Activated naive CD8-positive, alpha-beta T cell treated with anti-CD3 and anti-CD28 coated beads, Interleukin-2, amount 10 ng/mL, durations not matched to agents 7 days and 5 days (primary cell): Measurements from ENCODE around the gene OR7C2. TPM values are rescaled to one million over a fixed set of nuclear protein-coding genes. Genes with fewer than 3 reads are reported as not detected.
"Not testable (repeated sequence)": the region's sequence is repeated elsewhere in the genome, so short reads cannot be mapped to it uniquely, and the experiment has no call there.

Experiments used
- ATAC-seq: fragments of 150-1000 bp; cut with Tn5 transposase; one replicate; pipeline ENCODE4 v1.10.0; 2021; ENCODE audit warnings: low read depth, moderate library complexity
- POLR2A ChIA-PET: fragments of 350-600 bp; sonication (Branson Sonifier 250); formaldehyde crosslinking; loops from one replicate; lab custom pipeline; 2021; ENCODE audit warnings: antibody characterized with exemption; lab: Charles Lee
- DNase-seq: peaks from one replicate; pipeline ENCODE4 v3.0.0; 2021
- H3K27ac Mint-ChIP-seq: one replicate; pipeline ENCODE4 v1.8.0; 2022; ENCODE audit warnings: mild to moderate bottlenecking, mixed read lengths
- H3K27me3 Mint-ChIP-seq: one replicate; pipeline ENCODE4 v1.8.0; 2022; ENCODE audit warnings: mild to moderate bottlenecking, moderate library complexity, mixed read lengths
- H3K36me3 Mint-ChIP-seq: one replicate; pipeline ENCODE4 v1.8.0; 2021; ENCODE audit warnings: mild to moderate bottlenecking, mixed read lengths
- H3K4me1 Mint-ChIP-seq: one replicate; pipeline ENCODE4 v1.8.0; 2021; ENCODE audit warnings: mixed read lengths
- H3K4me3 Mint-ChIP-seq: one replicate; pipeline ENCODE4 v1.8.0; 2022; ENCODE audit warnings: mild to moderate bottlenecking, moderate library complexity, mixed read lengths
- H3K9me3 Mint-ChIP-seq: one replicate; pipeline ENCODE4 v1.8.0; 2021; ENCODE audit warnings: mixed read lengths
- total RNA-seq, 2 experiments: library from RNA; stranded (reverse); gene quantifications; one replicate each; pipeline ENCODE4 v1.2.3, GENCODE V29; 2021

Gene OR7C2
- total RNA-seq: not detected

- Mint-ChIP-seq H3K36me3 (no peaks in the 10 kb centered on the region), H3K27me3 (no peaks in the 10 kb centered on the region), H3K4me3 (no peak within 1 kb of the TSS), H3K27ac (no peak within 1 kb of the TSS), H3K9me3 (no peaks in the 10 kb centered on the region), H3K4me1 (no peaks in the 10 kb centered on the region)
- POLR2A ChIA-PET: no interaction called here
- no peak for DNase-seq
- no peak for ATAC-seq
Observed at GRCh38 chr19:14941189-14941588, at the start of gene OR7C2. Gene OR7C2 (plus strand): TSS chr19:14941489. CDS start chr19:14941489, 0 bp downstream.

DNA sequence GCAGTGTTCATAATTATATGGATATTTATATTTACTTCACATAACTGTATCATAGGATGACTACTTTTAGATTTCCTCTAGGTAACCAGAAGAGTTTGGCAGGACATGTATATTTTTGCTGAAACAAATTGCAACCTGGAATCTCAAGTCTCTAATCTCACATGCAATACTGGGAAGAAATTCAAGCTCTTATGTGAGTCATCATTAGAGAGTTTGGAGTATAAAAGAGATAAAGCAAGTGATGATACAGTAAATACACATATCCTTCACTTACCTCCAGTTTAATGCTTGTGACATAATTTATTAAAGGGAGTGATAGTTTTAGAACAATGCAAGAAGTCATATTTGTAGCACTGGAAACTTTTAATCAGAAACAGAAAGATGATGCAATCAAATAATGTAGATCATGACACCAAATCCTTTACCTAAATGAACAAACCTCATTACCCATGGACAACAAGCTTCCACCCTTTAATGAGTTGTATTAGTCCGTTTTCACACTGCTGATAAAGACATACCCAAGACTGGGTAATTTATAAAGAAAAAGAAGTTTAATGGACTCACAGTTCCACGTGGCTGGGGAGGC lies 39.5 kb upstream of the OR7C2 start:
- POLR2A ChIA-PET: no interaction called here
- H3K4me3 Mint-ChIP-seq: no peak overlapping the region
- DNase-seq: no peak
- H3K36me3 Mint-ChIP-seq: no peaks in the 10 kb centered on the region
- H3K27ac Mint-ChIP-seq: no peak overlapping the region
- peaks cover 10% of the 10 kb centered on the region for H3K27me3 Mint-ChIP-seq
- H3K9me3 Mint-ChIP-seq: no peaks in the 10 kb centered on the region
- H3K4me1 Mint-ChIP-seq: no peaks in the 10 kb centered on the region
- ATAC-seq: no peak

GRCh38 chr19:14906711-14907110 lies 34.6 kb upstream of the OR7C2 start:
- ATAC-seq (no peak), DNase-seq (no peak)
- no peaks in the 10 kb centered on the region for H3K4me1 Mint-ChIP-seq
- no peak overlapping the region for H3K4me3 Mint-ChIP-seq
- no peaks in the 10 kb centered on the region for H3K9me3 Mint-ChIP-seq
- no peaks in the 10 kb centered on the region for H3K36me3 Mint-ChIP-seq
- POLR2A ChIA-PET: no interaction called here
- H3K27ac Mint-ChIP-seq: no peak overlapping the region
- H3K27me3 Mint-ChIP-seq: peaks cover 8% of the 10 kb centered on the region

- Mint-ChIP-seq H3K27ac (no peak overlapping the region), H3K36me3 (no peaks in the 10 kb centered on the region), H3K4me1 (no peaks in the 10 kb centered on the region), H3K9me3 (peaks cover 6% of the 10 kb centered on the region), H3K4me3 (no peak overlapping the region), H3K27me3 (peaks cover 10% of the 10 kb centered on the region)
- DNase-seq: no peak
- no peak for ATAC-seq
- POLR2A ChIA-PET: no interaction called here
Observed at GRCh38 chr19:14915116-14915515, 26.2 kb upstream of the OR7C2 start.

- POLR2A ChIA-PET: no interaction called here
- Mint-ChIP-seq H3K4me3 (no peak overlapping the region), H3K9me3 (peaks cover 6% of the 10 kb centered on the region), H3K4me1 (no peaks in the 10 kb centered on the region), H3K36me3 (no peaks in the 10 kb centered on the region), H3K27ac (no peak overlapping the region), H3K27me3 (peaks cover 6% of the 10 kb centered on the region)
- ATAC-seq (no peak), DNase-seq (no peak)
Observed at GRCh38 chr19:14916848-14917247, 24.4 kb upstream of the OR7C2 start.

DNA sequence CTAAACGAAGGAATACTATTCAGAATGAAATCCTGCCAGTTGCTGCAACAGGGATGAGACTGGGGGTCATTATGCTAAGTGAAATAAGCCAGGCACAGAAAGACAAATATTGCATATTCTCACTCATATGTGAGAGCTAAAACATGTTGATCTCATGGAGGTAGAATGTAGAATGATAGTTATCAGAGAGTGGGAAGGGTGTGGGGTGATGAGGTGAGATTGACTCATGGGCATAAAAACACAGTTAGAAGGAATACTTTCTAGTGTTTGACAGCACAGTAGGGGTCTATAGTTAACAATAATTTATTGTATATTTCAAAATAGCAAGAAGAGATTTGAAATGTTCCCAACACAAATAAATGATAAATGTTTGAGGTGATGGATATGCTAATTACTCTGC lies 7.8 kb upstream of the OR7C2 start:
- H3K9me3 Mint-ChIP-seq: no peaks in the 10 kb centered on the region
- POLR2A ChIA-PET: no interaction called here
- ATAC-seq (no peak), DNase-seq (no peak)
- no peak overlapping the region for H3K27ac Mint-ChIP-seq
- H3K36me3 Mint-ChIP-seq: no peaks in the 10 kb centered on the region
- peaks cover 4% of the 10 kb centered on the region for H3K27me3 Mint-ChIP-seq
- H3K4me1 Mint-ChIP-seq: no peaks in the 10 kb centered on the region
- no peak overlapping the region for H3K4me3 Mint-ChIP-seq

DNA sequence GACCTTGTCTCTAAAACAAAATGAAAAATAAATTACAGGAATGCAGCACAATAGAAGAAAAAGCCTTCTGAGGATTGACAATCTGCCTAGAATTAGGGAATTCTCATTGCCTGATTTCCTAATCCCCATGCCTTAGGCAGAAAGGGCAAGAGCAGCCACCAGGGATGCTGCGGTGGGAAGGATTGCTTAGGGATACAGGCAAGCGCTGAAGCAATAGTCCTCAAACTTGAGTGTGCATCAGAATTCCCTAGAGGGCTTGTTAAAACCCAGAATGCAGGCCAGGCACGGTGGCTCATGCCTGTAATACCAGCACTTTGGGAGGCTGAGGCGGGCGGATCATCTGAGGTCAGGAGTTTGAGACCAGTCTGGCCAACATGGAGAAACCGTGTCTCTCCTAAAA lies 1.0 kb upstream of the OR7C2 start:
- no peak for ATAC-seq
- H3K4me3 Mint-ChIP-seq: no peak overlapping the region
- H3K27ac Mint-ChIP-seq: no peak overlapping the region
- POLR2A ChIA-PET: no interaction called here
- no peaks in the 10 kb centered on the region for H3K27me3 Mint-ChIP-seq
- no peaks in the 10 kb centered on the region for H3K36me3 Mint-ChIP-seq
- no peaks in the 10 kb centered on the region for H3K9me3 Mint-ChIP-seq
- H3K4me1 Mint-ChIP-seq: no peaks in the 10 kb centered on the region
- no peak for DNase-seq

DNA sequence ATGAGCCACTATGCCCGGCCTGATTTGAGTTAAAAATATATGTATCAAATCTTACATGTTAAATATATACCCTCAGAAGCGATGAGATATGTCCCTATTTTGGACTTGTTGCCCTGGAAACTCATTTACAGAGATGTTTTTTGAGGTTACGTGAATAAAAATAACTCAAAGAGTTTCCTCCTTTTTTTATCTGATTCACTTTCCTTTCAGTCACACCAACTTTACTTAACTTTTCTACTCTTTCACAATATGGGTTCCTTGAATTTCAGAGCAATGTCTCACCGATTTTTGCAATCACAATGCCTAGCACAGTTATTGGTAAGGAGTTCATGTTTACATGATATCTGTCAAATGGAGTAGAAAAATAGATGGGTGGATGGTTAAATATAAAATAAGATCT lies 2.3 kb downstream of the OR7C2 start:
- no peak for ATAC-seq
- Mint-ChIP-seq H3K4me1 (no peaks in the 10 kb centered on the region), H3K9me3 (no peaks in the 10 kb centered on the region), H3K4me3 (no peak overlapping the region), H3K27ac (no peak overlapping the region), H3K27me3 (no peaks in the 10 kb centered on the region), H3K36me3 (no peaks in the 10 kb centered on the region)
- no peak for DNase-seq
- POLR2A ChIA-PET: no interaction called here

DNA sequence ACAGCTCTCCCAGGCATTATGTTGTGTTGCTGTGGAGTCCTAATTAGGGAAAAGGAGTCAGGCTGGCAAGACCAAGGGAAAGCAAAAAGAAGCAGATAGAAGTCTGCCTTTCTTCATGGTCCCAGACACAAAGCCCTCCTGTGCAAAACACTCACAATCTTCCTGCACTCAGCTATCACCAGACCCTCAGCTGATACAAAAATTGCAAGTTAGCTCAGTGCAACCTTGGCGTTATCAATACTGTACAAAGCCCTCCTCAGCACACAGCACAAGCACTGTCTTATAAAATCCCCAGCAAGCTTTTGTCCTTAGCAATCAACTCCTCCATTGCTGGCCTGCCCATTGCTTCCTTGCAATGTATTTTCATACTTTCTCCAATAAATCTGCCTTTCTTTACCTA lies 3.2 kb downstream of the OR7C2 start:
- no peaks in the 10 kb centered on the region for H3K36me3 Mint-ChIP-seq
- ATAC-seq (no peak), DNase-seq (no peak)
- POLR2A ChIA-PET: no interaction called here
- no peaks in the 10 kb centered on the region for H3K4me1 Mint-ChIP-seq
- no peak overlapping the region for H3K27ac Mint-ChIP-seq
- H3K4me3 Mint-ChIP-seq: no peak overlapping the region
- H3K27me3 Mint-ChIP-seq: no peaks in the 10 kb centered on the region
- H3K9me3 Mint-ChIP-seq: no peaks in the 10 kb centered on the region

DNA sequence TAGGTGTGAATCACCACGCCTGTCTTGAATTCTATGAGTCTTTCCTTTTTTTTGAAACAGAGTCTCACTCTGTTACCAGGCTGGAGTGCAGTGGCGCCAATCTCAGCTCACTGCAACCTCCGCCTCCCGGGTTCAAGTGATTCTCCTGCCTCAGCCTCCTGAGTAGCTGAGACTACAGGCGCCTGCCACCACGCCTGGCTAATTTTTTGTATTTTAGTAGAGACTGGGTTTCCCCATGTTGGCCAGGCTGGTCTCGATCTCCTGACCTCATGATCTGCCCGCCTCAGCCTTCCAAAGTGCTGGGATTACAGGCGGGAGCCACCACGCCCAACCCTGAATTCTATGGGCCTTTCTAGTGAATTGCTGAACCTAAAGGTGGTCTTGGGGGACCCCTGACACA lies 8.1 kb downstream of the OR7C2 start:
- POLR2A ChIA-PET, H3K4me3 Mint-ChIP-seq, DNase-seq, H3K36me3 Mint-ChIP-seq, ATAC-seq, H3K27ac Mint-ChIP-seq, H3K27me3 Mint-ChIP-seq, H3K9me3 Mint-ChIP-seq, H3K4me1 Mint-ChIP-seq: not testable (repeated sequence)

GRCh38 chr19:14949876-14950275 lies 8.6 kb downstream of the OR7C2 start:
- DNase-seq (no peak), ATAC-seq (no peak)
- Mint-ChIP-seq H3K9me3 (peaks cover 2% of the 10 kb centered on the region), H3K4me1 (no peaks in the 10 kb centered on the region), H3K36me3 (no peaks in the 10 kb centered on the region), H3K27me3 (no peaks in the 10 kb centered on the region), H3K27ac (no peak overlapping the region), H3K4me3 (no peak overlapping the region)
- POLR2A ChIA-PET: no interaction called here

- DNase-seq: no peak
- H3K36me3 Mint-ChIP-seq: no peaks in the 10 kb centered on the region
- no peaks in the 10 kb centered on the region for H3K4me1 Mint-ChIP-seq
- H3K27me3 Mint-ChIP-seq: no peaks in the 10 kb centered on the region
- H3K27ac Mint-ChIP-seq: no peak overlapping the region
- POLR2A ChIA-PET: no interaction called here
- ATAC-seq: no peak
- H3K9me3 Mint-ChIP-seq: peaks cover 2% of the 10 kb centered on the region
- H3K4me3 Mint-ChIP-seq: no peak overlapping the region
Observed at GRCh38 chr19:14950421-14950820, 9.1 kb downstream of the OR7C2 start.

DNA sequence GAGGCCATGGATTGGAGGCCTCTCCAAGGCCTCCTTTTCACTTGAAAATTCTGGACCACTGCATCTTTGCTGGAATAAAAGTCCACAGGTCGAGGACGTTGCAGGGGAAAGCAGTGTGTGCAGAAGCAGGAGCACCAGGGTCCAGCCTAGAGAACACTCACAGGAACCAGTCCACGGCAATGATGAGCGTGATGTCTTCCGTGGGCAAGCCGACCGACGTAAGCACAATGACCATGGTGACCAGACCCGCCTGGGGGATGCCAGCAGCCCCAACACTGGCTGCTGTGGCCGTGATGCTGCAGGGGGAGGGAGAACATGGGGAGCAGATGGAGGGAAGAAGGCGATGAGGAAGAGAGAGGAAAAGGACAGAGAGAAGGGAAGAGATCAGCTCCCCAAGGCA lies 11.5 kb downstream of the OR7C2 start:
- Mint-ChIP-seq H3K9me3 (peaks cover 11% of the 10 kb centered on the region), H3K4me1 (no peaks in the 10 kb centered on the region), H3K36me3 (no peaks in the 10 kb centered on the region), H3K27me3 (no peaks in the 10 kb centered on the region), H3K27ac (no peak overlapping the region), H3K4me3 (no peak overlapping the region)
- DNase-seq: no peak
- ATAC-seq: no peak
- POLR2A ChIA-PET: no interaction called here

GRCh38 chr19:14954071-14954655 lies 12.9 kb downstream of the OR7C2 start:
- H3K27me3 Mint-ChIP-seq: no peaks in the 10 kb centered on the region
- no peak overlapping the region for H3K27ac Mint-ChIP-seq
- peaks cover 11% of the 10 kb centered on the region for H3K9me3 Mint-ChIP-seq
- H3K36me3 Mint-ChIP-seq: no peaks in the 10 kb centered on the region
- no peaks in the 10 kb centered on the region for H3K4me1 Mint-ChIP-seq
- POLR2A ChIA-PET: no interaction called here
- no peak for DNase-seq
- no peak for ATAC-seq
- no peak overlapping the region for H3K4me3 Mint-ChIP-seq
